Smooth muscle cell (in vitro differentiated cells): ENCODE measurements around the gene UMODL1. TPM values are rescaled to one million over a fixed set of nuclear protein-coding genes. Genes with fewer than 3 reads are reported as not detected.

Experiments
- DNase-seq: peaks from one replicate; lab custom pipeline; 2025; ENCODE audit not compliant: unreplicated experiment; lab: John Stamatoyannopoulos, UW
- H2AFZ ChIP-seq: fragments of 200-600 bp; sonication (generic); 2 replicates; pipeline ENCODE4 v1.6.0; 2016; ENCODE audit warnings: antibody characterized with exemption, low read depth, mild to moderate bottlenecking
- H3F3A ChIP-seq: fragments of 200-600 bp; sonication (generic); 2 replicates; pipeline ENCODE4 v1.6.0; 2017; ENCODE audit warnings: antibody characterized with exemption, low read depth
- H3K27ac ChIP-seq: fragments of 200-600 bp; sonication (generic); 2 replicates; pipeline ENCODE4 v1.5.1; 2016; ENCODE audit warnings: low read depth, mild to moderate bottlenecking
- H3K27me3 ChIP-seq: fragments of 200-600 bp; sonication (generic); 2 replicates; pipeline ENCODE4 v1.6.1; 2016; ENCODE audit warnings: low read depth, mild to moderate bottlenecking
- H3K36me3 ChIP-seq: fragments of 200-600 bp; sonication (generic); 2 replicates; pipeline ENCODE4 v1.5.1; 2016; ENCODE audit warnings: low read depth
- H3K4me1 ChIP-seq: fragments of 200-600 bp; sonication (generic); 2 replicates; pipeline ENCODE4 v1.5.1; 2016; ENCODE audit warnings: low read depth
- H3K4me2 ChIP-seq: fragments of 200-600 bp; sonication (generic); 2 replicates; pipeline ENCODE4 v1.6.0; 2016; ENCODE audit warnings: mild to moderate bottlenecking
- H3K4me3 ChIP-seq: fragments of 200-600 bp; sonication (generic); 2 replicates; pipeline ENCODE4 v1.5.1; 2016; ENCODE audit warnings: mild to moderate bottlenecking
- H3K79me2 ChIP-seq: fragments of 200-600 bp; sonication (generic); 2 replicates; pipeline ENCODE4 v1.6.0; 2016; ENCODE audit warnings: low read depth, mild to moderate bottlenecking
- H3K9ac ChIP-seq: fragments of 200-600 bp; sonication (generic); 2 replicates; pipeline ENCODE4 v1.6.0; 2016; ENCODE audit warnings: low read depth
- H3K9me3 ChIP-seq: fragments of 200-600 bp; sonication (generic); replicated peaks from 2 replicates; pipeline ENCODE4 v1.5.1; 2016; ENCODE audit warnings: low read depth
- H4K20me1 ChIP-seq: fragments of 200-600 bp; sonication (generic); 2 replicates; pipeline ENCODE4 v1.6.0; 2016; ENCODE audit warnings: low read depth
- CTCF ChIP-seq: fragments of 200-600 bp; sonication (generic); IDR thresholded peaks from 2 replicates; pipeline ENCODE4 v1.5.1; 2017; ENCODE audit warnings: borderline replicate concordance, mild to moderate bottlenecking, antibody characterized with exemption; ENCODE audit not compliant: insufficient read depth, poor library complexity, severe bottlenecking
- WGBS: methylation state at CpG from one replicate; pipeline ENCODE4 v1.1.7; 2016; ENCODE audit warnings: low lambda C conversion rate; 5-methylcytosine and 5-hydroxymethylcytosine counted together
- polyA plus RNA-seq: library from polyadenylated mRNA; unstranded; fragments of >200 nt; fragmentation: Nextera tagmentation; extraction: Ambion mirVana; gene quantifications from 2 replicates; pipeline ENCODE4 v1.2.1, GENCODE V29; 2016
- total RNA-seq: library from RNA; depleted of rRNA; stranded (reverse); fragments of >200 nt; gene quantifications from 2 replicates; pipeline ENCODE4 v1.2.3, GENCODE V29; 2014

The UMODL1 gene
- total and polyA plus RNA-seq, 2 experiments from 2014 or later = 0.14 TPM; not detected in 1

- Histone ChIP-seq H4K20me1 (no peaks in the 10 kb centered on the region), H3K79me2 (no peaks in the 10 kb centered on the region), H3K4me2 (no peak overlapping the region), H3K9me3 (no peaks in the 10 kb centered on the region), H3K4me1 (no peaks in the 10 kb centered on the region), H3K4me3 (no peak overlapping the region), H3K27me3 (no peaks in the 10 kb centered on the region), H3F3A (no peaks in the 10 kb centered on the region), H3K27ac (no peak overlapping the region), H3K9ac (no peak overlapping the region), H3K36me3 (no peaks in the 10 kb centered on the region), H2AFZ (no peak overlapping the region)
- TF ChIP-seq CTCF = no peak
- no peak for DNase-seq
- WGBS = 88% methylated on average over 9 of the region's 10 CpGs
Measured at GRCh38 chr21:42146273-42146805, 75.2 kb downstream of the UMODL1 start.

DNA sequence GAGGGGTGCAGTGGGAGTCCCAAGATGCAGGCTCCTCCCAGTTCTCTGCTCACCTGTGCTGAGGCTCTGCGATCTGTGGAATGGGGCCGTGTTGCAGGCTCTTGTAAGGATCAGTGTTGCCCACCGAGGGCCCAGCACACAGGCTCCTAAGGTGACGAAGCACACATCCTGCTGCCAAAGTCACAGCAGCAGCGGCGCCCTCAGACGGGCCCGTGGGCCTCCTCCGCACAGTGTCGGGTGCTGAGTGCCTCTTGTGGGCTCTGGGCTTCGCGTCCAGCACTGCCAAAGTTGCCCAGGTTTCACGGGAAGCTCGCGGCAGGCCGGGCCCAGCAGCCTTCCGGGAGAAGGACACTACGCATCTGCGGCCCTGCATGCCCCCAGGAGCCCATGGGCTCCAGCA is 75.7 kb downstream of the UMODL1 start:
- Histone ChIP-seq H3K4me3 (no peak overlapping the region), H3K9ac (no peak overlapping the region), H3K79me2 (no peaks in the 10 kb centered on the region), H3K27ac (no peak overlapping the region), H3F3A (no peaks in the 10 kb centered on the region), H3K9me3 (no peaks in the 10 kb centered on the region), H3K4me2 (no peak overlapping the region), H3K4me1 (no peaks in the 10 kb centered on the region), H4K20me1 (no peaks in the 10 kb centered on the region), H3K36me3 (no peaks in the 10 kb centered on the region), H3K27me3 (no peaks in the 10 kb centered on the region), H2AFZ (no peak overlapping the region)
- WGBS = 84% methylated on average over 19 of the region's 19 CpGs
- no peak for DNase-seq
- TF ChIP-seq CTCF = no peak

DNA sequence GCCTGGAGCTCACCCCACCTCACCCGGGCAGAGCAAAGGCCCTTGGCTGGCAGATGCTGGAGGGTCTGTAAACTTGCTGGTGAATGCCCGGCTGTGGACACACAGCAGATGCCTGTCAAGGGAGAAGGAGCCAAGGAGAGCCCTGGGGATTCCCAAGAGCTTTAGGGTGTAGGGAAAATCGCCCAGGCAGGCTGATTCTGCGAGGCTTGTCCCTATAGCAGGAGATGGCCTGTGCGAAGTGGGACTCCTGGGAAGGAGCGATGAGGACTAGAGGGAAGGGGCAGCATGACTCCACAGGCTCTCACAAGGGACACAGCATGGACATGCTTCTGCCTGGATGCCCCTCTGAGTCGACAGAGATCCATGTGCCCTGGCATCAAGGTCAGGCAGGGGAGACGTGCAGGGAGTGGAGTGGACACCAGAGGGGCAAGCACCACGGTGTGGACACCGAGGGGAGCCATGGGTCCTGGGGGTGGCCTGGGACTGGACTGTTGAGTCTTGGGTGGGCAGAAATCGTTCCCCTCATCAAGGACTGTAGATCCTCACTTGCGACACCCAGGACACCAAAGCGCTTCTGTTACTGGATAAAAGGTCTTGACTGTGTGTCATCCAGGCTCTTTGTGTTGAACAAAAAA is 76.4 kb downstream of the UMODL1 start:
- no peak overlapping the region for H3K4me3 ChIP-seq
- no peaks in the 10 kb centered on the region for H3F3A ChIP-seq
- no peaks in the 10 kb centered on the region for H3K79me2 ChIP-seq

More for the DNA sequence above, 76.4 kb downstream of the UMODL1 start:
- DNase-seq = no peak
- Histone ChIP-seq H4K20me1 (no peaks in the 10 kb centered on the region), H3K9ac (no peak overlapping the region), H3K27ac (no peak overlapping the region), H3K4me1 (no peaks in the 10 kb centered on the region), H3K4me2 (no peak overlapping the region), H3K9me3 (no peaks in the 10 kb centered on the region), H2AFZ (no peak overlapping the region), H3K27me3 (no peaks in the 10 kb centered on the region), H3K36me3 (no peaks in the 10 kb centered on the region)
- WGBS = 76% methylated on average over 13 of the region's 13 CpGs
- TF ChIP-seq CTCF = no peak
